IPS-18a (cell line): Measurements from ENCODE around the gene COMMD2.

Experiments
- H3K27ac ChIP-seq: one replicate; pipeline ENCODE4 v1.5.1; 2013; ENCODE audit warnings: low read length
- H3K27me3 ChIP-seq: one replicate; pipeline ENCODE4 v1.6.1; 2013; ENCODE audit warnings: mild to moderate bottlenecking, low read length; ENCODE audit not compliant: control insufficient read depth, insufficient read depth
- H3K36me3 ChIP-seq: one replicate; pipeline ENCODE4 v1.6.1; 2013; ENCODE audit warnings: low read depth, low read length; ENCODE audit not compliant: control insufficient read depth
- H3K4me1 ChIP-seq: one replicate; pipeline ENCODE4 v1.6.1; 2013; ENCODE audit warnings: low read depth, low read length; ENCODE audit not compliant: control insufficient read depth
- H3K4me3 ChIP-seq: one replicate; pipeline ENCODE4 v1.5.1; 2013; ENCODE audit warnings: low read length
- H3K9ac ChIP-seq: one replicate; pipeline ENCODE4 v1.6.1; 2013; ENCODE audit warnings: mild to moderate bottlenecking, low read length, moderate library complexity
- H3K9me3 ChIP-seq: one replicate; pipeline ENCODE4 v1.6.1; 2013; ENCODE audit warnings: low read depth, low read length; ENCODE audit not compliant: control insufficient read depth

COMMD2 gene

GRCh38 chr3:149723781-149724180 lies 28.5 kb downstream of the COMMD2 start:
- no peaks in the 10 kb centered on the region for H3K36me3 ChIP-seq
- no peaks in the 10 kb centered on the region for H3K4me1 ChIP-seq
- no peak overlapping the region for H3K4me3 ChIP-seq
- peaks cover 9% of the 10 kb centered on the region for H3K9me3 ChIP-seq
- H3K27ac ChIP-seq, result no peak overlapping the region
- H3K9ac ChIP-seq, result no peak overlapping the region
- H3K27me3 ChIP-seq, result no peaks in the 10 kb centered on the region

DNA sequence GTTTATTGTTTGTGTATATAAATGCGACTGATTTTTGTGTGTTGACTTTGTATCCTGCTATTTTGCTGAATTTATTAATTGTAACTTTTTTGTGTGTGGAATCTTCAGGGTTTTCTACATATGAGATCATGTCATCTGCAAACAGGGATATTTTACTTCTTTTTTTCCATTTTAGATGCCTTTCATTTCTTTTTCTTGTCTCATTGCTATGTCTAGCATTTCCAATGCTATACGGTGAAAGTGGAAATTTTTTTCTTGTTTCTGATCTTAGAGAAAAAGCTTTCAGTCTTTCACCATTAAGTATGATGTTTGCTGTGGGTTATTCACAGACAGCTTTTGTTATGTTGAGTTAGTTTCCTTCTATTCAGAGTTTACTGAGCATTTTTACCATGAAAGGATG lies 31.4 kb downstream of the COMMD2 start:
- no peak overlapping the region for H3K9ac ChIP-seq
- no peak overlapping the region for H3K4me3 ChIP-seq
- peaks cover 9% of the 10 kb centered on the region for H3K9me3 ChIP-seq
- no peaks in the 10 kb centered on the region for H3K36me3 ChIP-seq
- no peaks in the 10 kb centered on the region for H3K4me1 ChIP-seq
- H3K27me3 ChIP-seq, result no peaks in the 10 kb centered on the region
- H3K27ac ChIP-seq, result no peak overlapping the region

- H3K27me3 ChIP-seq, result no peaks in the 10 kb centered on the region
- peaks cover 9% of the 10 kb centered on the region for H3K9me3 ChIP-seq
- no peaks in the 10 kb centered on the region for H3K36me3 ChIP-seq
- H3K4me3 ChIP-seq, result no peak overlapping the region
- no peaks in the 10 kb centered on the region for H3K4me1 ChIP-seq
- no peak overlapping the region for H3K27ac ChIP-seq
- no peak overlapping the region for H3K9ac ChIP-seq
Measured at GRCh38 chr3:149717391-149718056, 34.8 kb downstream of the COMMD2 start.

GRCh38 chr3:149716984-149717383 lies 35.3 kb downstream of the COMMD2 start:
- no peak overlapping the region for H3K4me3 ChIP-seq
- H3K9ac ChIP-seq, result no peak overlapping the region
- peaks cover 9% of the 10 kb centered on the region for H3K9me3 ChIP-seq

DNA sequence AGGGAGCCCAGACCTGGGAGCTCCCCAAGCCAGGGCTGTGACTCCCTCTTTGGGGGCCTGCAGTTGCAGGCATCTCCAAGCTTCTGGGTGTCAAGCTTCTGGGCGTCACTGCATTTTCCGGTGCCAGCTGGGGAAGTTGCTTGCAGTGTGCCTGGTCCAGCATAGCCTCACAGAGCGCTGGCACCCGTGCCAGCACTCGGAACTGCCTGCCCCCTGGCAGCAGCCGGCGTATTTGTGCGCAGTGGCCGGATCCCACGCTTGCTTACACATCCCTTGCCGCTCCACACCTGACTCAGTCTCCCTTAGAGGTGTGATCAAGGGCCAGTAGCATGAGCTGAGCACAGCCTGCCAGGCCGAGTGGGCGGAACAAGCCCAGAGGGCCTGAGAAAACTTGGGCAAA lies 37.0 kb downstream of the COMMD2 start:
- no peak overlapping the region for H3K4me3 ChIP-seq
- no peaks in the 10 kb centered on the region for H3K36me3 ChIP-seq
- no peaks in the 10 kb centered on the region for H3K4me1 ChIP-seq
- no peak overlapping the region for H3K27ac ChIP-seq
- peaks cover 4% of the 10 kb centered on the region for H3K9me3 ChIP-seq
- no peak overlapping the region for H3K9ac ChIP-seq
- no peaks in the 10 kb centered on the region for H3K27me3 ChIP-seq

More at GRCh38 chr3:149716984-149717383, 35.3 kb downstream of the COMMD2 start:
- no peaks in the 10 kb centered on the region for H3K27me3 ChIP-seq
- no peak overlapping the region for H3K27ac ChIP-seq
- no peaks in the 10 kb centered on the region for H3K4me1 ChIP-seq
- no peaks in the 10 kb centered on the region for H3K36me3 ChIP-seq

DNA sequence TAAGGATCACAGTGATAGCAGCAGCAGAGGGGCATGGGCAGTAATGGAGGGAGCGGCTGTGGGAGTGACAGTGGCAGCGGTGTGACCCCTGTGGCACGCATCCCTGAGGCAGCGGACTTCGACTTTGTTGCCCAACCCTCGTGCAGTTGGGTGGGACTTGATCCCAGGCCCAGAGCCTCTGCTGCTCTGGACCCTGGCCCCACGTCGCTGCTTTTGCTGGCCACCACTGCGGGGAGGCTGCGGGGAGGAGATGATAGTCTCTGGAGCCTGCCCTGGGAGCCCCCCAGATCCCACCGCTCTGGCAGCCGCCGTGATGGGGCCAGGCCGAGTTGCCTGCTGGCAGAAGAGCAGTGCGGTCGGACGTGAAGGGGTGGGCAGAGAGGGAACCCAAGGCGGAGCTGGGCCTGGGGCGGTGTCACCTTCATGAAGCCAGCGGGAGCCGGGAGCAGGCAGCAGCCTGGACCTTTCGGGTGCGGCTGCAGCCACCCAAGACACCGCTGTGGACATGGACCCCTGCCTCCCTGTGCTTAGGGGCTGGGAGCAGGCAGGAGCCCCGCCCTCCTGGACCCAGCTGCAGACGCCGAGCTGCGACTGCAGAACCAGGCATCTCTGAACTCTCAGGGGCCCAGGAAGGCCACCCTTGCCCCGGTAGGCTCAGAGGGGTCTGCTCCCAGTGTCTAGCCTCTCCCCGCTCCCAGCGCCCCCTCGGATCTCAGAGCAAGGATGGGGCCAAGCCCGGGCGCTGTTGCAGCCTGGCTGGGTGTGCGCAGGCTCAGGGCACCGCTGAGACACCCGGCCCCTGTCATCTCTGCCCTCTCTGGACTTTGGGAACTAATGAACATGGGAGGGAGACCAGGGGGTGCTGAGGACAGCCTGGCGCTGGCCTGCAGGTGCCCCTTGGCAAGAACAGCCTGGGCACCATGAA lies 38.3 kb downstream of the COMMD2 start:
- no peaks in the 10 kb centered on the region for H3K27me3 ChIP-seq
- H3K4me3 ChIP-seq, result no peak overlapping the region
- no peaks in the 10 kb centered on the region for H3K36me3 ChIP-seq
- H3K27ac ChIP-seq, result no peak overlapping the region
- H3K4me1 ChIP-seq, result no peaks in the 10 kb centered on the region
- no peak overlapping the region for H3K9ac ChIP-seq
- no peaks in the 10 kb centered on the region for H3K9me3 ChIP-seq

DNA sequence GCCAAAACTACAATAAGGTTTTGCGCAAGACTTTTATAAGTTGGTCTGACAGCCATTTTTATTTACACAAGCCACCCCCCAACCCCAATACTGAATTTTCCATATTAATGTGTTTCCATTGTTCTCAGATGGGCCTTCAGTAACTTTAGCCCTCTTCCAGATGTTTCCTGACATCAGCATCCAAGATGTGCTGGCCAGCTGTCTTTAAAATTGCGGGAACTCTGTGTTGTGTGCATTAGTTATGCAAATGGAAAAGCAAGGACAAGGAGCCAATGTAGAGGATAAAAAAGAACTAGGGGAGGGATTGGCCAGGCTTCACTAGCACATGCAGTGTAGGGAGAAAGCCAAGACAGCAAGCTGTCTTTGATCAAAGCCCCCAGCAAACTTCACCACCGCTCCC lies 45.4 kb downstream of the COMMD2 start:
- Histone ChIP-seq H3K4me1 (peaks cover 13% of the 10 kb centered on the region), H3K4me3 (no peak overlapping the region), H3K9ac (no peak overlapping the region), H3K9me3 (no peaks in the 10 kb centered on the region), H3K36me3 (no peaks in the 10 kb centered on the region), H3K27ac (no peak overlapping the region), H3K27me3 (no peaks in the 10 kb centered on the region)

DNA sequence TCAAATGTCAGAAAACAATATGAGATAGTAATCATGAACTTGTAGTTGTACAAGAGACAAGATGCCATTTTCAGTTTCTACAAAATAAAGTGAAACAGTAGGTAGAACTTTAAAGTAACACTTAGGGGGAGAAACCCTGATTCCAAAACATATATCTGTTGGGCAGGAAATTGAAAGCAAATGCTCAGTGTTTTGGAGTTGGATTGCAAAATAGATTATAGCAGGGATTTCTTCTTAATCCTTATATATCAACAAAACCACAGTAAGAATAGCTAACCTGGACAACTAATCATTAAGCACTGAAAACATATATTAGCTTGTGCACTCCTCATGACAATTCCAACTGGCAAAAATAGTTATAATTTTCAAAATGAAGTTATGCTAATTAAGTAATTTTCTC lies 46.9 kb downstream of the COMMD2 start:
- H3K4me1 ChIP-seq, result peaks cover 13% of the 10 kb centered on the region
- H3K27ac ChIP-seq, result no peak overlapping the region
- H3K27me3 ChIP-seq, result no peaks in the 10 kb centered on the region
- no peak overlapping the region for H3K4me3 ChIP-seq
- no peaks in the 10 kb centered on the region for H3K36me3 ChIP-seq
- H3K9ac ChIP-seq, result no peak overlapping the region
- no peaks in the 10 kb centered on the region for H3K9me3 ChIP-seq

DNA sequence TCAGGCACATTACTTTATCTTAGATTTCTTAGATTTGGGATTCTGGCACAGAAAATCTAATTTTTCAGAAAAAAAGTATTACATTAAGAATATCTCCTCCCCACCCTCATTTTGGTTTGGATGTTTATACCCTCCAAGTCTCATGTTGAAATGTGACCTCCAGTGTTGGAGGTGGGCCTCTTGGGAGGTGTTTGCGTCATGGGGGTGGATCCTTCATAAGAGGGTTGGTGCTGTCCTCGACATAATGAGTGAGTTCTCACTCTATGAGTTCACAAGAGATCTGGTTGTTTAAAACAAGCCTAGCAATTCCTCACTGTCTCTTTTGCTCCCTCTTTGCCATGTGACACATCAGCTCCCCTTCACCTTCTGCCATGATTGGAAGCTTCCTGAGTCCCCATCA lies 48.8 kb downstream of the COMMD2 start:
- peaks cover 13% of the 10 kb centered on the region for H3K4me1 ChIP-seq
- no peak overlapping the region for H3K27ac ChIP-seq
- H3K9me3 ChIP-seq, result peaks cover 4% of the 10 kb centered on the region
- no peak overlapping the region for H3K4me3 ChIP-seq
- H3K9ac ChIP-seq, result no peak overlapping the region
- H3K27me3 ChIP-seq, result no peaks in the 10 kb centered on the region
- no peaks in the 10 kb centered on the region for H3K36me3 ChIP-seq

DNA sequence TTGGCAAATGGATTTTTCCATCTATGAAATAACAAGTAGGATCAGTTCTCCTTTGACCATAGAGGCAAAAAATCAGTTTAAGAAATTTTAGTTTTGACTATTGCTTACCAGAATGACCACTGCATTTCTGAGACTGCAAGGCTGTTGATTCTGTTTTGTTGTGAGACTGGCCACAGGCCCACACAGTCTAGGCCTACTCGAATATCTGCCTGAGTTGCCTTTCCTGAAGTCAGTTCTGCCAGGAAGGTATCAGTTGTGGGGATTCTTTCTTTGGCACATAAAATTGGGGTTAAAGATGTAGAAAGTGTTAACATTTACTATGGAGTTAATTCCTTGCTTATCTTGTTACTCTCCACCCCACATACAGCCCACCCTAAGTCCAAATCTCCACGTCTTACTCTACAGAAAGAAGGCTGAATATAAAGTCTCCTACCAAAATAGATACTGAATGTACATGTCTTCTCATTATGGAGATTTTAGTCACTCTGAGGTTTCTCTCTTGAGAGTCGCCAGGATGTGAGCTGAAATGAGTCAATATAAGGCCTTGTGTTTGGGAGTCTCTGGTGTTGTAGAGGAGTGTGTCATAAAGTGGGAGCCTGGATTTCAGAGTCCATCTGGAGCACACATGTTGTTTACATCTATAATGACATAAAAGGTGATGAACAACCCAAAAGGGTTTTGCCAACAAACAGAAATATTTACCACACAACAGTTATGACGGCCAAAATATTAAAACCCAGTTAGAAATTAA lies 49.4 kb downstream of the COMMD2 start:
- H3K27ac ChIP-seq, result no peak overlapping the region
- no peak overlapping the region for H3K4me3 ChIP-seq
- no peaks in the 10 kb centered on the region for H3K36me3 ChIP-seq
- H3K9me3 ChIP-seq, result peaks cover 4% of the 10 kb centered on the region
- H3K27me3 ChIP-seq, result no peaks in the 10 kb centered on the region
- no peak overlapping the region for H3K9ac ChIP-seq
- H3K4me1 ChIP-seq, result peaks cover 13% of the 10 kb centered on the region

- Histone ChIP-seq H3K4me3 (no peak overlapping the region), H3K27ac (no peak overlapping the region), H3K9ac (no peak overlapping the region), H3K27me3 (no peaks in the 10 kb centered on the region), H3K9me3 (peaks cover 4% of the 10 kb centered on the region), H3K4me1 (peaks cover 4% of the 10 kb centered on the region), H3K36me3 (no peaks in the 10 kb centered on the region)
Measured at GRCh38 chr3:149701977-149702350, 50.3 kb downstream of the COMMD2 start.
